Pons (tissue), 1 donor: ENCODE measurements around the gene HLA-DQB2.
"Not testable (repeated sequence)": the region's sequence is repeated elsewhere in the genome, so short reads cannot be mapped to it uniquely, and the experiment has no call there.

Source experiments
- DNase-seq: peaks from one replicate; pipeline ENCODE4 v3.0.0-alpha.2; 2016; ENCODE audit warnings: low spot score

Gene HLA-DQB2

GRCh38 chr6:32745649-32746048 lies 17.7 kb downstream of the HLA-DQB2 start:
- not testable (repeated sequence) for DNase-seq

GRCh38 chr6:32744776-32745175 lies 18.6 kb downstream of the HLA-DQB2 start:
- DNase-seq: no peak

GRCh38 chr6:32742374-32742773 lies 21.0 kb downstream of the HLA-DQB2 start:
- no peak for DNase-seq

GRCh38 chr6:32741031-32741960 lies 22.0 kb downstream of the HLA-DQB2 start, which contains the start of gene HLA-DQA2:
TSS of gene HLA-DQA2 (plus strand) at chr6:32741391. CDS start at chr6:32741444, 53 bp downstream.
- peak; percentile 3 for DNase-seq

GRCh38 chr6:32738126-32738525 lies 25.2 kb downstream of the HLA-DQB2 start:
- DNase-seq: no peak

- DNase-seq: no peak
Observed at GRCh38 chr6:32718879-32719278, 44.5 kb downstream of the HLA-DQB2 start.

GRCh38 chr6:32716396-32716795 lies 46.9 kb downstream of the HLA-DQB2 start:
- no peak for DNase-seq

GRCh38 chr6:32713241-32713640 lies 50.1 kb downstream of the HLA-DQB2 start:
- DNase-seq: peak; percentile 8

- no peak for DNase-seq
Observed at GRCh38 chr6:32709625-32710024, 53.7 kb downstream of the HLA-DQB2 start.
